ENCODE data around the gene LDLRAD3. TPM values are rescaled to one million over a fixed set of nuclear protein-coding genes. Genes with fewer than 3 reads are reported as not detected.
"Not testable (repeated sequence)": the region's sequence is repeated elsewhere in the genome, so short reads cannot be mapped to it uniquely, and the experiment has no call there.

The LDLRAD3 gene
- total and polyA plus RNA-seq, 5 experiments from 2014 or later: not detected

GRCh38 chr11:36037031-36037430 is 93.2 kb downstream of the LDLRAD3 start:
- Mint-ChIP-seq H3K36me3 (no peaks in the 10 kb centered on the region), H3K27ac (no peak overlapping the region), H3K4me3 (no peak overlapping the region), H3K4me1 (peaks cover 0 to 2% (median 0%) of the 10 kb centered on the region in 4 donors), H3K27me3 (peaks cover 2 to 22% (median 10%) of the 10 kb centered on the region in 5 donors), H3K9me3 (no peaks in the 10 kb centered on the region)
- DNase-seq: no peak
- POLR2A ChIA-PET: no interaction called here
- no peak for ATAC-seq

GRCh38 chr11:36038541-36038940 is 94.7 kb downstream of the LDLRAD3 start:
- Mint-ChIP-seq H3K4me1 (peaks cover 0 to 2% (median 0%) of the 10 kb centered on the region in 4 donors), H3K36me3 (no peaks in the 10 kb centered on the region), H3K4me3 (no peak overlapping the region), H3K27ac (no peak overlapping the region), H3K9me3 (no peaks in the 10 kb centered on the region), H3K27me3 (peaks cover 2 to 21% (median 10%) of the 10 kb centered on the region in 5 donors)
- ATAC-seq (no peak), DNase-seq (no peak)
- POLR2A ChIA-PET: no interaction called here

GRCh38 chr11:36039471-36039870 is 95.6 kb downstream of the LDLRAD3 start:
- DNase-seq: no peak
- H3K4me3 Mint-ChIP-seq: no peak overlapping the region
- no peak for ATAC-seq
- POLR2A ChIA-PET: no interaction called here
- H3K27ac Mint-ChIP-seq: no peak overlapping the region
- no peaks in the 10 kb centered on the region for H3K9me3 Mint-ChIP-seq
- no peaks in the 10 kb centered on the region for H3K36me3 Mint-ChIP-seq
- H3K27me3 Mint-ChIP-seq: peaks cover 0 to 11% (median 6%) of the 10 kb centered on the region in 5 donors
- H3K4me1 Mint-ChIP-seq: no peaks in the 10 kb centered on the region

- POLR2A ChIA-PET: no interaction called here
- DNase-seq: no peak
These were observed 98.2 kb downstream of the LDLRAD3 start for GRCh38 chr11:36041988-36042611.

GRCh38 chr11:36044636-36045035 is 100.8 kb downstream of the LDLRAD3 start:
- Mint-ChIP-seq H3K9me3 (peaks cover 0 to 10% (median 0%) of the 10 kb centered on the region in 9 donors), H3K27me3 (peaks cover 0 to 8% (median 5%) of the 10 kb centered on the region in 5 donors), H3K4me1 (peaks cover 0 to 2% (median 0%) of the 10 kb centered on the region in 4 donors), H3K27ac (no peak overlapping the region), H3K4me3 (no peak overlapping the region), H3K36me3 (peaks cover 0 to 5% (median 0%) of the 10 kb centered on the region in 3 donors)
- ATAC-seq: no peak
- no peak for DNase-seq
- POLR2A ChIA-PET: no interaction called here

More at GRCh38 chr11:36041988-36042611, 98.2 kb downstream of the LDLRAD3 start:
- H3K9me3 Mint-ChIP-seq: peaks cover 0 to 10% (median 0%) of the 10 kb centered on the region in 9 donors
- H3K36me3 Mint-ChIP-seq: peaks cover 0 to 5% (median 0%) of the 10 kb centered on the region in 3 donors
- no peak for ATAC-seq
- peaks cover 0 to 2% (median 0%) of the 10 kb centered on the region in 4 donors for H3K4me1 Mint-ChIP-seq
- H3K27ac Mint-ChIP-seq: no peak overlapping the region
- H3K4me3 Mint-ChIP-seq: no peak overlapping the region
- H3K27me3 Mint-ChIP-seq: peaks cover 0 to 10% (median 5%) of the 10 kb centered on the region in 5 donors

GRCh38 chr11:36045945-36046344 is 102.1 kb downstream of the LDLRAD3 start:
- peaks cover 0 to 10% (median 0%) of the 10 kb centered on the region in 9 donors for H3K9me3 Mint-ChIP-seq

GRCh38 chr11:36046932-36047331 is 103.1 kb downstream of the LDLRAD3 start:
- Mint-ChIP-seq H3K27ac (no peak overlapping the region), H3K4me3 (no peak overlapping the region), H3K36me3 (peaks cover 0 to 5% (median 0%) of the 10 kb centered on the region in 3 donors), H3K4me1 (peaks cover 0 to 2% (median 0%) of the 10 kb centered on the region in 4 donors), H3K9me3 (peaks cover 0 to 10% (median 0%) of the 10 kb centered on the region in 9 donors), H3K27me3 (peaks cover 3 to 14% (median 9%) of the 10 kb centered on the region in 5 donors)
- ATAC-seq: no peak
- POLR2A ChIA-PET: no interaction called here
- DNase-seq: no peak

More at GRCh38 chr11:36045945-36046344, 102.1 kb downstream of the LDLRAD3 start:
- ATAC-seq, H3K4me1 Mint-ChIP-seq, H3K27ac Mint-ChIP-seq, H3K27me3 Mint-ChIP-seq, H3K4me3 Mint-ChIP-seq, POLR2A ChIA-PET, DNase-seq, H3K36me3 Mint-ChIP-seq: not testable (repeated sequence)

GRCh38 chr11:36047344-36047743 is 103.5 kb downstream of the LDLRAD3 start:
- H3K36me3 Mint-ChIP-seq: peaks cover 0 to 5% (median 0%) of the 10 kb centered on the region in 3 donors
- peaks cover 0 to 2% (median 0%) of the 10 kb centered on the region in 4 donors for H3K4me1 Mint-ChIP-seq

GRCh38 chr11:36048496-36049247 is 104.8 kb downstream of the LDLRAD3 start:
- H3K4me3 Mint-ChIP-seq: no peak overlapping the region
- H3K27ac Mint-ChIP-seq: no peak overlapping the region
- H3K36me3 Mint-ChIP-seq: peaks cover 0 to 5% (median 0%) of the 10 kb centered on the region in 3 donors
- H3K27me3 Mint-ChIP-seq: peaks cover 3 to 15% (median 9%) of the 10 kb centered on the region in 5 donors
- POLR2A ChIA-PET: no interaction called here
- ATAC-seq: no peak
- peaks cover 0 to 2% (median 0%) of the 10 kb centered on the region in 4 donors for H3K4me1 Mint-ChIP-seq
- no peak for DNase-seq
- peaks cover 0 to 10% (median 0%) of the 10 kb centered on the region in 9 donors for H3K9me3 Mint-ChIP-seq

More at GRCh38 chr11:36047344-36047743, 103.5 kb downstream of the LDLRAD3 start:
- no peak overlapping the region for H3K27ac Mint-ChIP-seq
- no peak for ATAC-seq
- H3K27me3 Mint-ChIP-seq: peaks cover 3 to 15% (median 9%) of the 10 kb centered on the region in 5 donors
- POLR2A ChIA-PET: no interaction called here
- H3K4me3 Mint-ChIP-seq: no peak overlapping the region
- no peak for DNase-seq
- H3K9me3 Mint-ChIP-seq: peaks cover 0 to 10% (median 0%) of the 10 kb centered on the region in 9 donors

GRCh38 chr11:36051235-36052144 is 107.6 kb downstream of the LDLRAD3 start:
- Mint-ChIP-seq H3K9me3 (peaks cover 0 to 19% (median 0%) of the 10 kb centered on the region in 9 donors), H3K36me3 (peaks cover 0 to under 1% (median 0%) of the 10 kb centered on the region in 3 donors), H3K4me1 (no peaks in the 10 kb centered on the region), H3K27ac (no peak overlapping the region), H3K27me3 (peaks cover 4 to 15% (median 8%) of the 10 kb centered on the region in 5 donors), H3K4me3 (no peak overlapping the region)
- no peak for ATAC-seq
- POLR2A ChIA-PET: no interaction called here
- no peak for DNase-seq

GRCh38 chr11:36053281-36053680 is 109.4 kb downstream of the LDLRAD3 start:
- H3K4me3 Mint-ChIP-seq: no peak overlapping the region
- DNase-seq: no peak
- H3K4me1 Mint-ChIP-seq: no peaks in the 10 kb centered on the region
- H3K27ac Mint-ChIP-seq: no peak overlapping the region
- H3K9me3 Mint-ChIP-seq: peaks cover 0 to 30% (median 0%) of the 10 kb centered on the region in 9 donors
- peaks cover 11 to 29% (median 15%) of the 10 kb centered on the region in 5 donors for H3K27me3 Mint-ChIP-seq
- POLR2A ChIA-PET: no interaction called here
- H3K36me3 Mint-ChIP-seq: no peaks in the 10 kb centered on the region
- ATAC-seq: no peak

GRCh38 chr11:36053862-36054261 is 110.0 kb downstream of the LDLRAD3 start:
- POLR2A ChIA-PET: no interaction called here

More at GRCh38 chr11:36053862-36054261, 110.0 kb downstream of the LDLRAD3 start:
- H3K4me1 Mint-ChIP-seq: no peaks in the 10 kb centered on the region
- DNase-seq (no peak), ATAC-seq (no peak)
- peaks cover 0 to 33% (median 0%) of the 10 kb centered on the region in 9 donors for H3K9me3 Mint-ChIP-seq
- peaks cover 12 to 33% (median 17%) of the 10 kb centered on the region in 5 donors for H3K27me3 Mint-ChIP-seq
- no peaks in the 10 kb centered on the region for H3K36me3 Mint-ChIP-seq
- no peak overlapping the region for H3K27ac Mint-ChIP-seq
- H3K4me3 Mint-ChIP-seq: no peak overlapping the region
